Stimulated activated CD8-positive, alpha-beta memory T cell treated with anti-CD3 and anti-CD28 coated beads, Interleukin-7, amount 100 ng/mL, for 24 hours (primary cell): ENCODE measurements around the gene ALPK3.

Experiments
- DNase-seq: peaks from one replicate; pipeline ENCODE4 v3.0.0-alpha.2; 2020; ENCODE audit warnings: low read depth

The ALPK3 gene

GRCh38 chr15:84816694-84817465, at the start of gene ALPK3:
ALPK3 (plus strand) TSS chr15:84817356; CDS start chr15:84817453, 97 bp downstream.
- DNase-seq, result no peak

GRCh38 chr15:84772031-84772430, 45.1 kb upstream of the ALPK3 start:
- DNase-seq, result no peak

- no peak for DNase-seq
Measured at GRCh38 chr15:84772467-84772866, 44.7 kb upstream of the ALPK3 start.

- no peak for DNase-seq
Measured at GRCh38 chr15:84773716-84774115, 43.4 kb upstream of the ALPK3 start.

- DNase-seq, result no peak
Measured at GRCh38 chr15:84775867-84776449, 41.2 kb upstream of the ALPK3 start.

- no peak for DNase-seq
Measured at GRCh38 chr15:84778194-84778593, 39.0 kb upstream of the ALPK3 start.

- DNase-seq, result no peak
Measured at GRCh38 chr15:84780492-84780891, 36.7 kb upstream of the ALPK3 start.

GRCh38 chr15:84781495-84781894, 35.7 kb upstream of the ALPK3 start:
- DNase-seq, result no peak

GRCh38 chr15:84782346-84782745, 34.8 kb upstream of the ALPK3 start:
- no peak for DNase-seq

- no peak for DNase-seq
Measured at GRCh38 chr15:84783493-84784251, 33.5 kb upstream of the ALPK3 start.

GRCh38 chr15:84784262-84784661, 32.9 kb upstream of the ALPK3 start:
- no peak for DNase-seq

GRCh38 chr15:84785053-84785452, 32.1 kb upstream of the ALPK3 start:
- DNase-seq, result no peak

GRCh38 chr15:84788500-84788899, 28.7 kb upstream of the ALPK3 start:
- no peak for DNase-seq

GRCh38 chr15:84789762-84790161, 27.4 kb upstream of the ALPK3 start:
- DNase-seq, result no peak

GRCh38 chr15:84790676-84791075, 26.5 kb upstream of the ALPK3 start:
- no peak for DNase-seq

- DNase-seq, result no peak
Measured at GRCh38 chr15:84791763-84792162, 25.4 kb upstream of the ALPK3 start.

GRCh38 chr15:84793431-84794161, 23.6 kb upstream of the ALPK3 start:
- DNase-seq, result no peak

- no peak for DNase-seq
Measured at GRCh38 chr15:84794162-84794547, 23.0 kb upstream of the ALPK3 start.

- no peak for DNase-seq
Measured at GRCh38 chr15:84795186-84795585, 22.0 kb upstream of the ALPK3 start.

- no peak for DNase-seq
Measured at GRCh38 chr15:84797212-84797611, 19.9 kb upstream of the ALPK3 start.

- no peak for DNase-seq
Measured at GRCh38 chr15:84797801-84798200, 19.4 kb upstream of the ALPK3 start.

GRCh38 chr15:84798436-84798946, 18.7 kb upstream of the ALPK3 start:
- DNase-seq, result no peak
